Brain pericyte (primary cell): ENCODE measurements around the gene KDM3A.

Experiments used
- DNase-seq: peaks from one replicate; pipeline ENCODE4 v3.0.0-alpha.2; 2012; ENCODE audit warnings: low read depth, low spot score

Gene KDM3A

GRCh38 chr2:86520153-86520552 lies 79.0 kb downstream of the KDM3A start:
- no peak for DNase-seq

GRCh38 chr2:86521922-86522321 lies 80.8 kb downstream of the KDM3A start:
- DNase-seq = no peak

- DNase-seq = no peak
Measured at GRCh38 chr2:86522711-86523110, 81.5 kb downstream of the KDM3A start.

GRCh38 chr2:86523491-86523890 lies 82.3 kb downstream of the KDM3A start:
- no peak for DNase-seq

- DNase-seq = no peak
Measured at GRCh38 chr2:86525421-86526340, 84.5 kb downstream of the KDM3A start.

GRCh38 chr2:86533589-86533988 lies 92.4 kb downstream of the KDM3A start:
- no peak for DNase-seq

- no peak for DNase-seq
Measured at GRCh38 chr2:86541334-86541733, 100.2 kb downstream of the KDM3A start.
